Measurements from ENCODE around the gene TCF7L1.
A peak's percentile ranks its signal among the peaks of the same experiment; 100 is the strongest.

Gene TCF7L1

GRCh38 chr2:85132834-85133637 lies at the start of gene TCF7L1:
TSS of gene TCF7L1 (plus strand) at chr2:85133392. CDS start at chr2:85133685, 293 bp downstream.
- H3K27ac Mint-ChIP-seq, result no peak within 1 kb of the TSS
- ATAC-seq (peak; percentile 81), DNase-seq (ENCODE audit: low spot score in 2 of 2) (peak; percentile 17 to 59)
- peak within 1 kb of the TSS; percentile 71 for H3K4me3 Mint-ChIP-seq
- H3K9me3 Mint-ChIP-seq, result no peaks in the 10 kb centered on the region
- H3K4me1 Mint-ChIP-seq, result no peaks in the 10 kb centered on the region
- H3K36me3 Mint-ChIP-seq, result no peaks in the 10 kb centered on the region

DNA sequence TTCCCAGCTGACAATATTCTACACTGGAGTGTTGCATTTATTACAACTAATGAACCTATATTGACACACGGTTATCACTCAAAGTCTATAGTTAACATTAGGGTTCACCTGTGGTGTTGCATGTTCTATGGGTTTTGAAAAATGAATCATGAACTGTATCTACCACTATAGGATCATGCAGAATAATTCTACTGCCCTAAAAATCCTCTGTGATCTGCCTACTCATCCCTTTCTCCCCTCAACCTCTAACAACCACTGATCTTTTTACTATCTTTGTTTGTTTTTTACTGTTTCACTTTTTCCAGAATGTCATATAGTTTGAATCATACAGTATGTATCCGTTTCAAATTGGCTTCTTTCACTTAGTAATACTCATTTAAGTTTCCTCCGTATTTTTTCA lies 47.6 kb upstream of the TCF7L1 start:
- ATAC-seq (peak; percentile 88), DNase-seq (ENCODE audit: low spot score in 2 of 2) (no peak)
- peaks cover 3% of the 10 kb centered on the region for H3K9me3 Mint-ChIP-seq
- H3K36me3 Mint-ChIP-seq, result no peaks in the 10 kb centered on the region
- no peak overlapping the region for H3K27ac Mint-ChIP-seq
- no peak overlapping the region for H3K4me3 Mint-ChIP-seq
- no peaks in the 10 kb centered on the region for H3K4me1 Mint-ChIP-seq

- no peak overlapping the region for H3K27ac Mint-ChIP-seq
- no peak for ATAC-seq
- no peak overlapping the region for H3K4me3 Mint-ChIP-seq
- H3K4me1 Mint-ChIP-seq, result no peaks in the 10 kb centered on the region
- peaks cover 3% of the 10 kb centered on the region for H3K9me3 Mint-ChIP-seq
- DNase-seq (ENCODE audit: low spot score in 2 of 2), result no peak
- no peaks in the 10 kb centered on the region for H3K36me3 Mint-ChIP-seq
Measured at GRCh38 chr2:85087541-85087940, 45.7 kb upstream of the TCF7L1 start.

DNA sequence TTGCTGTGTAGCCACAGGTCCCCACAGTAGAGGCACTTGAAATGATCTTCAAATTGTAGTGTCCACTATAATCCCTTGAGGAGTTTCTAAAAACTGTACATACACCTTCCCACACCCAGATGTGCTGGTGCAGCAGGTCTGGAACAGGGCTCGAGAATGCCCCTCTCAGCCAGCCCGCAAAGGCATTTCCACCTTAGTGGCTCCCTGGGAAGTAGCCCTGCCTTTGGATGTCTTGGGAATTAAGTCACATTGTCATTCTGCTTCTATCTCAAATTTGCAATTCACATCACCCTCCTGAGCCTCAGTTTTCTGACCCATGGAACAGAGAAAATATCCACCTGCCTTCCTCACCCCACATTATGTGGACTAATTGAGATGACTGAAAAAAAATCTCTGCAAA lies 44.3 kb upstream of the TCF7L1 start:
- Mint-ChIP-seq H3K9me3 (no peaks in the 10 kb centered on the region), H3K4me3 (no peak overlapping the region), H3K4me1 (no peaks in the 10 kb centered on the region), H3K27ac (no peak overlapping the region), H3K36me3 (no peaks in the 10 kb centered on the region)
- no peak for DNase-seq (ENCODE audit: low spot score in 2 of 2)
- no peak for ATAC-seq

- H3K27ac Mint-ChIP-seq, result no peak overlapping the region
- no peaks in the 10 kb centered on the region for H3K4me1 Mint-ChIP-seq
- H3K36me3 Mint-ChIP-seq, result no peaks in the 10 kb centered on the region
- no peaks in the 10 kb centered on the region for H3K9me3 Mint-ChIP-seq
- no peak overlapping the region for H3K4me3 Mint-ChIP-seq
- DNase-seq (ENCODE audit: low spot score in 2 of 2), result no peak
- ATAC-seq, result no peak
Measured at GRCh38 chr2:85089585-85089984, 43.6 kb upstream of the TCF7L1 start.

GRCh38 chr2:85091838-85092237 lies 41.4 kb upstream of the TCF7L1 start:
- no peak for ATAC-seq
- no peak overlapping the region for H3K4me3 Mint-ChIP-seq
- no peak for DNase-seq (ENCODE audit: low spot score in 2 of 2)

DNA sequence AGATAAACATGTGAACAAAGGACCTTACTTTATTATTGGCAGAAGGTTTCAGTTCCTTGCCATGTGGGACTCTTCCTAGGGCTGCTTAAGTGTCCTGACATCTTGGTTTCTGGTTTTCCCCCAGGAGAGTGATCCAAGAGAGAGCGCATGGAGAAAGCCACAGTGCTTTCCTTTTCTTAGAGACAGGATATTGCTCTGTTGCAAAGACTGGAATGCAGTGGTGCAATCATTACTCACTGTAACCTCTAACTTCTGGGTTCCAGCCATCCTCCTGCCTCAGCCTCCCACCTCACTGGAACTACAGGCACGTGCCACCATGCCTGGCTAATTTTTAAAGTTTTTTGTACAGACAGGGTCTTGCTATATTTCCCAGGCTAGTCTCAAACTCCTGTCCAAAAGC lies 38.1 kb upstream of the TCF7L1 start:
- Mint-ChIP-seq H3K4me3 (no peak overlapping the region), H3K27ac (no peak overlapping the region), H3K36me3 (no peaks in the 10 kb centered on the region), H3K4me1 (no peaks in the 10 kb centered on the region), H3K9me3 (no peaks in the 10 kb centered on the region)
- ATAC-seq (no peak), DNase-seq (ENCODE audit: low spot score in 2 of 2) (no peak)

More at GRCh38 chr2:85091838-85092237, 41.4 kb upstream of the TCF7L1 start:
- Mint-ChIP-seq H3K9me3 (no peaks in the 10 kb centered on the region), H3K27ac (no peak overlapping the region), H3K36me3 (no peaks in the 10 kb centered on the region), H3K4me1 (no peaks in the 10 kb centered on the region)

GRCh38 chr2:85096616-85097015 lies 36.6 kb upstream of the TCF7L1 start:
- no peak for DNase-seq (ENCODE audit: low spot score in 2 of 2)
- Mint-ChIP-seq H3K4me1 (no peaks in the 10 kb centered on the region), H3K36me3 (no peaks in the 10 kb centered on the region), H3K27ac (no peak overlapping the region), H3K4me3 (no peak overlapping the region), H3K9me3 (no peaks in the 10 kb centered on the region)
- no peak for ATAC-seq

DNA sequence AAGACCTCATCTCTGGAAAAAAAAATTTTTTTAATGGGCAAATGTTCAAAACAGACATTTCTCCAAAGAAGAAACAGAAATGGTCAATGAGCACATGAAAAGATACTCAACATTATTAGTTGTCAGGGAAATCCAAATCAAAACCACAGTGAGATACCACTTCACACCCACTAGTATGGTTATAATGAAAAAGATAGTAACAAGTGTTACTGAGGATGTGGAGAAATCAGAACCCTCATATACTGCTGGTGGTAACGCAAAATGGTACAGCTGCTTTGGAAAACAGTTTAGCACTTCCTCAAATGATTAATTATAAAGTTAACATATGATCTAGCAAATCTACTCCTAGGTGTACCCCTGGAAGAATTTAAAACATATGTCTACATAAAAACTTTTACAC lies 29.0 kb upstream of the TCF7L1 start:
- Mint-ChIP-seq H3K36me3 (no peaks in the 10 kb centered on the region), H3K27ac (no peak overlapping the region)
- peak; percentile 60 for ATAC-seq

GRCh38 chr2:85106489-85107180 lies 26.6 kb upstream of the TCF7L1 start:
- H3K27ac Mint-ChIP-seq, result no peak overlapping the region
- H3K9me3 Mint-ChIP-seq, result no peaks in the 10 kb centered on the region
- H3K4me3 Mint-ChIP-seq, result no peak overlapping the region
- H3K4me1 Mint-ChIP-seq, result no peaks in the 10 kb centered on the region
- ATAC-seq (no peak), DNase-seq (ENCODE audit: low spot score in 2 of 2) (no peak)
- H3K36me3 Mint-ChIP-seq, result no peaks in the 10 kb centered on the region

More for the DNA sequence above, 29.0 kb upstream of the TCF7L1 start:
- H3K4me1 Mint-ChIP-seq, result no peaks in the 10 kb centered on the region
- H3K4me3 Mint-ChIP-seq, result no peak overlapping the region
- H3K9me3 Mint-ChIP-seq, result no peaks in the 10 kb centered on the region
- no peak for DNase-seq (ENCODE audit: low spot score in 2 of 2)

GRCh38 chr2:85110991-85111560 lies 22.1 kb upstream of the TCF7L1 start:
- Mint-ChIP-seq H3K4me1 (no peaks in the 10 kb centered on the region), H3K9me3 (no peaks in the 10 kb centered on the region), H3K4me3 (no peak overlapping the region), H3K36me3 (no peaks in the 10 kb centered on the region), H3K27ac (no peak overlapping the region)
- no peak for DNase-seq (ENCODE audit: low spot score in 2 of 2)
- no peak for ATAC-seq

DNA sequence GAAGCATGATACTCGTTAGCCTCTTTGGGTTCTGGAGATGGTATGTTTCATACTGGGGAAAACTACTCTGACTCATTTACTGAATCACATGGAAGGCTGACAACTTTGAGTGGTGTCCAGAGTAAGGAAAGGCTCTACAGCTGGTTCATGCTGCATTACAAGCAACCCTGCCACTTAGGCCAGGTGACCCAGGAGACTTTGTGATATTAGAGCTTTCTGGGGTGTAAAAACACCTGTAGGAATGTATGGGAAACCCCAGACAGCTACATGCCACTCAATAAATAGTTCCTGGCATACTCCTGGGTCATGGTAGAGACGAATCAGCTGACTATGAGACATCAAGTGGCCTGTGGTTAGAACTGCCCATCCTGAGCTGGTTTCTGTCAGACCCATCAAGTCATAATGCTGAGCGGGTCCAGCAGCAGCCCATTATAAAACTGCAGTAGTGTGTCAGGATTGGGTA lies 21.3 kb upstream of the TCF7L1 start:
- ATAC-seq, result no peak

GRCh38 chr2:85112906-85113625 lies 20.1 kb upstream of the TCF7L1 start:
- peak; percentile 32 for ATAC-seq
- no peaks in the 10 kb centered on the region for H3K36me3 Mint-ChIP-seq
- DNase-seq (ENCODE audit: low spot score in 2 of 2), result no peak
- H3K4me1 Mint-ChIP-seq, result no peaks in the 10 kb centered on the region
- H3K9me3 Mint-ChIP-seq, result no peaks in the 10 kb centered on the region
- H3K4me3 Mint-ChIP-seq, result no peak overlapping the region
- no peak overlapping the region for H3K27ac Mint-ChIP-seq

More for the DNA sequence above, 21.3 kb upstream of the TCF7L1 start:
- no peak for DNase-seq (ENCODE audit: low spot score in 2 of 2)
- Mint-ChIP-seq H3K9me3 (no peaks in the 10 kb centered on the region), H3K27ac (no peak overlapping the region), H3K4me1 (no peaks in the 10 kb centered on the region), H3K36me3 (no peaks in the 10 kb centered on the region), H3K4me3 (no peak overlapping the region)

GRCh38 chr2:85114586-85115330 lies 18.4 kb upstream of the TCF7L1 start:
- no peaks in the 10 kb centered on the region for H3K4me1 Mint-ChIP-seq
- no peak for ATAC-seq

GRCh38 chr2:85116207-85116606 lies 17.0 kb upstream of the TCF7L1 start:
- Mint-ChIP-seq H3K27ac (no peak overlapping the region), H3K4me1 (no peaks in the 10 kb centered on the region), H3K9me3 (no peaks in the 10 kb centered on the region), H3K4me3 (no peak overlapping the region), H3K36me3 (no peaks in the 10 kb centered on the region)
- DNase-seq (ENCODE audit: low spot score in 2 of 2), result no peak
- no peak for ATAC-seq

More at GRCh38 chr2:85114586-85115330, 18.4 kb upstream of the TCF7L1 start:
- no peaks in the 10 kb centered on the region for H3K36me3 Mint-ChIP-seq
- H3K27ac Mint-ChIP-seq, result no peak overlapping the region
- no peak overlapping the region for H3K4me3 Mint-ChIP-seq
- no peaks in the 10 kb centered on the region for H3K9me3 Mint-ChIP-seq
- no peak for DNase-seq (ENCODE audit: low spot score in 2 of 2)
